K562 (cell line): ENCODE data around the gene PDGFC. TPM values are rescaled to one million over a fixed set of nuclear protein-coding genes. Genes with fewer than 3 reads are reported as not detected.

Experiments used
- ATAC-seq: fragments of 200-7000 bp; cut with Tn5 transposase; 3 replicates; pipeline ENCODE4 v1.9.1; 2020; ENCODE audit warnings: moderate library complexity
- BruUV-seq: library from RNA; stranded (reverse); fragments of 400-500 nt; replicated peaks from 2 replicates; lab custom pipeline; 2021; lab: Mats Ljungman, UMichigan
- CTCF ChIA-PET: fragments of 300-600 bp; formaldehyde crosslinking; extraction: SDS; loops from one replicate; lab custom pipeline; 2021; ENCODE audit warnings: low intra/inter-chr PET ratio; lab: Yijun Ruan, JAX
- POLR2A ChIA-PET: fragments of 300-600, 350-650 bp; sonication (Branson Sonifier 250); formaldehyde crosslinking; extraction: SDS; loops from one replicate; lab custom pipeline; 2021; ENCODE audit warnings: antibody characterized with exemption, inconsistent platforms; lab: Yijun Ruan, JAX
- DNase-seq, 4 experiments: peaks; one replicate each; pipeline versions ENCODE4 v3.0.0 to v3.0.0-alpha.2; 2011 to 2018; ENCODE audit warnings: low spot score in 3 of 4, mixed read lengths in 3 of 4; ENCODE audit errors: extremely low read depth in 1 of 4
- FAIRE-seq: peaks from 2 replicates; lab custom pipeline; 2011; peaks lifted over from hg19 to GRCh38; lab: Jason Lieb, UNC
- H2AFZ ChIP-seq: 2 replicates; pipeline ENCODE4 v1.6.0; 2011; ENCODE audit warnings: low read depth, low read length, control low read depth, inconsistent platforms
- H3K27ac ChIP-seq: fragments of 200-600 bp; 3 replicates; pipeline ENCODE4 v1.8.0; 2011; ENCODE audit warnings: low read depth, mild to moderate bottlenecking, control low read depth, inconsistent platforms, low read length, moderate library complexity, mixed read lengths; ENCODE audit errors: extremely low read depth
- H3K27me3 ChIP-seq, 2 experiments: fragments of 300-600 bp in 1 of 2; 2 replicates in 1 of 2; 3 replicates in 1 of 2; pipeline versions ENCODE4 v1.6.0 to v1.8.0; 2011; ENCODE audit warnings: inconsistent platforms in 2 of 2, low read length in 2 of 2, mild to moderate bottlenecking in 1 of 2, mixed read lengths in 1 of 2, moderate library complexity in 1 of 2; ENCODE audit not compliant: control insufficient read depth in 2 of 2, insufficient read depth in 2 of 2
- H3K36me3 ChIP-seq: fragments of 300-600 bp; 3 replicates; pipeline ENCODE4 v1.8.0; 2011; ENCODE audit warnings: mild to moderate bottlenecking, low read length, inconsistent platforms; ENCODE audit not compliant: control insufficient read depth, insufficient read depth
- H3K4me1 ChIP-seq, 2 experiments: fragments of 200-600 bp in 1 of 2; replicated peaks in 1 of 2; 2 replicates in 1 of 2; 3 replicates in 1 of 2; pipeline versions ENCODE4 v1.5.1 to v1.8.0; 2011; ENCODE audit warnings: inconsistent platforms in 2 of 2, low read length in 2 of 2, mild to moderate bottlenecking in 1 of 2, mixed read lengths in 1 of 2, moderate library complexity in 1 of 2; ENCODE audit not compliant: control insufficient read depth in 2 of 2, insufficient read depth in 2 of 2
- H3K4me2 ChIP-seq: 2 replicates; pipeline ENCODE4 v1.6.1; 2011; ENCODE audit warnings: low read length, control low read depth, inconsistent platforms, mixed read lengths; ENCODE audit not compliant: insufficient read depth
- H3K4me3 ChIP-seq: fragments of 200-600 bp; sonication (generic), shearing (Covaris generic); 2 replicates; pipeline ENCODE4 v1.5.1; 2016; ENCODE audit warnings: control low read depth, inconsistent platforms
- H3K79me2 ChIP-seq: fragments of 200-600 bp; 3 replicates; pipeline ENCODE4 v1.8.0; 2011; ENCODE audit warnings: low read length, inconsistent platforms; ENCODE audit not compliant: control insufficient read depth, insufficient read depth
- H3K9ac ChIP-seq, 2 experiments: 2 replicates each; pipeline versions ENCODE4 v1.6.0 to v1.6.1; 2011; ENCODE audit warnings: low read depth in 2 of 2, low read length in 2 of 2, control low read depth in 1 of 2, inconsistent platforms in 1 of 2, mild to moderate bottlenecking in 1 of 2, mixed read lengths in 1 of 2; ENCODE audit not compliant: insufficient read depth in 1 of 2
- H3K9me1 ChIP-seq: one replicate; pipeline ENCODE4 v1.6.0; 2011; ENCODE audit warnings: inconsistent platforms, mild to moderate bottlenecking, low read length, moderate library complexity; ENCODE audit not compliant: control insufficient read depth, insufficient read depth
- H3K9me3 ChIP-seq: replicated peaks from 2 replicates; pipeline ENCODE4 v1.5.1; 2011; ENCODE audit warnings: low read depth, low read length, inconsistent platforms; ENCODE audit not compliant: control insufficient read depth, insufficient read depth
- H4K20me1 ChIP-seq: replicated peaks from 2 replicates; pipeline ENCODE4 v1.6.1; 2011; ENCODE audit warnings: low read length, inconsistent platforms, mixed read lengths; ENCODE audit not compliant: control insufficient read depth, insufficient read depth
- DMBX1 ChIP-seq: fragments of 250-450 bp; sonication (Bioruptor Pico); IDR thresholded peaks from 2 replicates; pipeline ENCODE4 v1.8.0; 2022; ENCODE audit warnings: inconsistent platforms, mild to moderate bottlenecking, moderate library complexity, borderline replicate concordance
- E2F6 ChIP-seq, 2 experiments: IDR thresholded peaks; 2 replicates each; pipeline ENCODE4 v1.6.1; 2011; ENCODE audit warnings: borderline replicate concordance in 1 of 2, control low read depth in 1 of 2, low read depth in 1 of 2, low read length in 1 of 2, mild to moderate bottlenecking in 1 of 2, mixed read lengths in 1 of 2, moderate library complexity in 1 of 2; ENCODE audit not compliant: insufficient read depth in 1 of 2, insufficient read length in 1 of 2, poor library complexity in 1 of 2, severe bottlenecking in 1 of 2; ENCODE audit errors: extremely low read depth in 1 of 2
- POLR3G ChIP-seq: IDR thresholded peaks from 2 replicates; pipeline ENCODE4 v1.6.1; 2011; ENCODE audit not compliant: insufficient read length, insufficient replicate concordance; ENCODE audit errors: extremely low read depth
- ZBTB40 ChIP-seq, 2 experiments: fragments of 450-650 bp in 1 of 2; sonication (generic) in 1 of 2; formaldehyde crosslinking in 1 of 2; IDR thresholded peaks; 2 replicates each; pipeline versions ENCODE4 v1.7.1 to v1.9.0; 2016 to 2022; ENCODE audit warnings: inconsistent platforms in 1 of 2, mild to moderate bottlenecking in 1 of 2, missing genetic modification reagents in 1 of 2
- ZBTB9 ChIP-seq: fragments of 450-650 bp; formaldehyde crosslinking; IDR thresholded peaks from 2 replicates; pipeline ENCODE4 v1.4.0; 2020; ENCODE audit warnings: mild to moderate bottlenecking, moderate library complexity
- WGBS: fragments of 100-300 bp; shearing (Covaris generic); methylation state at CpG from one replicate; pipeline ENCODE4 v1.1.6; 2016; ENCODE audit warnings: low coverage, mixed read lengths; ENCODE audit not compliant: insufficient coverage; ENCODE audit errors: missing lambda C conversion rate; 5-methylcytosine and 5-hydroxymethylcytosine counted together
- in situ Hi-C: fragments of 300-500 bp; cut with MboI; formaldehyde crosslinking; loops from 4 replicates; pipeline ENCODE4 v1.15.0; 2018; ENCODE audit warnings: inconsistent platforms, mixed read lengths
- intact Hi-C: fragments of 100-400 bp; cut with micrococcal nuclease; formaldehyde crosslinking; loops from 2 replicates; pipeline ENCODE4 v1.14.2; 2022
- polyA plus RNA-seq, 8 experiments: library from polyadenylated mRNA; depleted of rRNA in 4 of 8; stranded (reverse) in 5 of 8; unstranded in 3 of 8; fragments of >200 nt; fragmentation: Nextera tagmentation in 2 of 8; fragmentation: Illumina TruSeq in 1 of 8; extraction: Ambion mirVana in 2 of 8; extraction: Trizol in 1 of 8; gene quantifications; 2 replicates each; pipeline versions ENCODE4 v1.2.1 to v1.2.3, GENCODE V29; 2011 to 2014; ENCODE audit warnings: inconsistent platforms in 1 of 8, missing spikeins in 1 of 8
- total RNA-seq, 7 experiments: library from RNA; depleted of rRNA in 6 of 7; stranded (reverse); fragments of >200 nt in 6 of 7; fragmentation: Illumina TruSeq in 2 of 7; extraction: Trizol in 2 of 7; gene quantifications; 2 replicates each; pipeline versions ENCODE4 v1.2.1 to v1.2.3, GENCODE V29; 2011 to 2021; ENCODE audit warnings: low replicate concordance in 1 of 7

The PDGFC gene
- total and polyA plus RNA-seq, 9 of the 15 experiments (the other 6 are each of a cell fraction or from before 2014, with no cell fraction given) = not detected

- no peak for TF ChIP-seq E2F6 (IDR thresholded peaks at IDR 0.05; ENCODE audit: borderline replicate concordance in 1 of 2, extremely low read depth in 1 of 2, insufficient read depth in 1 of 2, insufficient read length in 1 of 2, low read depth in 1 of 2, low read length in 1 of 2, poor library complexity in 1 of 2, severe bottlenecking in 1 of 2)
- no peak for TF ChIP-seq DMBX1 (CRISPR knock-in tag)
These were observed 32.5 kb downstream of the PDGFC start (continued) for GRCh38 chr4:156939139-156939538.

GRCh38 chr4:156934259-156934635 is 37.4 kb downstream of the PDGFC start:
- WGBS = 3% methylated on average over 2 of the region's 2 CpGs
- no peak for FAIRE-seq
- no peak overlapping the region for H3K4me2 ChIP-seq
- no peak overlapping the region for H3K27ac ChIP-seq
- intact Hi-C loops (no loop called here), in situ Hi-C loops (no loop called here)
- H3K4me3 ChIP-seq = no peak overlapping the region
- ChIA-PET CTCF (no interaction called here), POLR2A (no interaction called here)
- no peaks in the 10 kb centered on the region for H3K9me1 ChIP-seq
- H2AFZ ChIP-seq = no peak overlapping the region
- no peaks in the 10 kb centered on the region for H3K79me2 ChIP-seq
- H3K36me3 ChIP-seq = no peaks in the 10 kb centered on the region
- no peaks in the 10 kb centered on the region for H3K9me3 ChIP-seq
- no TSS peak for BruUV-seq
- no peak overlapping the region for H3K9ac ChIP-seq
- no peaks in the 10 kb centered on the region for H3K27me3 ChIP-seq
- no peaks in the 10 kb centered on the region for H3K4me1 ChIP-seq
- DNase-seq = no peak
- ATAC-seq = no peak
- no peaks in the 10 kb centered on the region for H4K20me1 ChIP-seq
- TF ChIP-seq ZBTB40 (IDR thresholded peaks at IDR 0.05) (no peak), ZBTB40 (CRISPR knock-in tag; IDR thresholded peaks at IDR 0.05) (no peak), ZBTB9 (CRISPR knock-in tag) (no peak), POLR3G (no peak)
